ENCODE measurements around the gene SGCE. TPM values are rescaled to one million over a fixed set of nuclear protein-coding genes. Genes with fewer than 3 reads are reported as not detected.

Gene SGCE
- total RNA-seq, 1 experiment from 2014 or later, result 17.4 TPM

DNA sequence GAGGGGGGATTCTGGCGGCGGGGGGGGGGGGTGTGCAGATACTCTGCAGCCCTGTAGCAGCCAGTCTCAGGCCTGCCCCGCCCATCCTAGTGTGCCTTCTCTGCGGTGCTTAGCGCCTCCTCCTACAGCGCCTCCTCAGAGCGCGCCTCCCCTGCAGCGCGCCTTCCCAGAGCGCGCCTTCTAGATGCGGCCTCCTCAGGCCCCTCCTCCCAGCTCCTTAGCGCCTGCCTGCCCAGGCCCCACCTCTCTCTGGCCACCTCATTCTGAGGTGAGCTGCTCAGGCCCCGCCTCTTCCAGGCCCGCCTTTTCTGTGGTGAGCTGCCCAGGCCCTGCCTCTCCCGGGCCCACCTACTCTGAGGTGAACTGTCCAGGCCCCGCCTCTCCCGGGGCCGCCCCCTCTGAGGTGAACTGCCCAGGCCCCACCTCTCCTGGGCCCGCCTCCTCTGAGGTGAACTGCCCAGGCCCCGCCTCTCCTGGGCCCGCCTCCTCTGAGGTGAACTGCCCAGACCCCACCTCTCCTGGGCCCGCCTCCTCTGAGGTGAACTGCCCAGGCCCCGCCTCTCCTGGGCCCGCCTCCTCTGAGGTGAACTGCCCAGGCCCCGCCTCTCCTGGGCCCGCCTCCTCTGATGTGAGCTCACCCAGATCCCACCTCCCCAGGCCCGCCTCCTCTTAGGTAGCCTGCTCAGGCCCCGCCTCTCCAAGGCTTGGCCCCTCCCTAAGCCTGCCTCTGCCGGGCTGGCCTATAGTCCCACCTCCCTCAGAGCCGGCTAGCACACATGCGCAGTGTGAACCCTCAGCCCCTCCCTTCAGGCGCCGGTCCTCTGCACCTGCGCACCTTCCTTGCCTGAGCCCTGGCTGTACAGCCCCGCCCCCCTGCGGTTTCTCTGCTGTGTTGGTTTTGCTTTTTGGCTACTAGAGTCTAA lies 2.1 kb upstream of the SGCE start:
- Histone ChIP-seq H3K27me3 (ENCODE audit: insufficient read depth, low read length) (no peaks in the 10 kb centered on the region), H3K9ac (ENCODE audit: low read length) (no peak overlapping the region), H3K36me3 (ENCODE audit: control insufficient read depth in 1 of 2, insufficient read depth in 2 of 2, low read length in 2 of 2) (no peaks in the 10 kb centered on the region), H3K4me3 (replicated peaks in 1 of 2; ENCODE audit: low read depth in 1 of 2, low read length in 2 of 2) (peak overlapping the region; percentile 46 to 56), H3K9me3 (ENCODE audit: control insufficient read depth in 1 of 2, insufficient read depth in 1 of 2, low read depth in 1 of 2, low read length in 2 of 2) (no peaks in the 10 kb centered on the region), H2AFZ (ENCODE audit: low read depth, low read length, poor library complexity, severe bottlenecking) (peak overlapping the region; percentile 55), H3K4me1 (ENCODE audit: control insufficient read depth in 1 of 2, insufficient read depth in 2 of 2, low read length in 2 of 2) (peaks cover 5 to 21% of the 10 kb centered on the region in 2 experiments; a peak in 2 of 4 replicates), H3K4me2 (ENCODE audit: low read length) (peak overlapping the region; percentile 83), H3K27ac (ENCODE audit: low read depth, low read length) (no peak overlapping the region), H3K79me2 (ENCODE audit: insufficient read depth, low read length) (no peaks in the 10 kb centered on the region; the same call in 1 of the 2 replicates), H3K9me2 (ENCODE audit: insufficient read depth) (no peaks in the 10 kb centered on the region), H4K20me1 (ENCODE audit: insufficient read depth) (no peaks in the 10 kb centered on the region)
- TF ChIP-seq CBX3 (IDR thresholded peaks at IDR 0.05; ENCODE audit: low read depth) (peak; percentile 63), ZNF274 (IDR thresholded peaks at IDR 0.05; ENCODE audit: low read depth, low read length) (no peak), POLR2A (IDR thresholded peaks at IDR 0.05; ENCODE audit: borderline replicate concordance, extremely low read depth, insufficient read depth, insufficient read length) (no peak), POLR2AphosphoS5 (IDR thresholded peaks at IDR 0.05; ENCODE audit: low read depth, low read length) (0 out of 2 replicates have a peak, but pooled peaks have one; percentile 25), CEBPB (IDR thresholded peaks at IDR 0.05; ENCODE audit: low read depth) (no peak), SP1 (IDR thresholded peaks at IDR 0.05; ENCODE audit: low read depth) (peak; percentile 38; the same call in 1 of the 2 replicates)
- TF ChIP-seq, protein P1, sequence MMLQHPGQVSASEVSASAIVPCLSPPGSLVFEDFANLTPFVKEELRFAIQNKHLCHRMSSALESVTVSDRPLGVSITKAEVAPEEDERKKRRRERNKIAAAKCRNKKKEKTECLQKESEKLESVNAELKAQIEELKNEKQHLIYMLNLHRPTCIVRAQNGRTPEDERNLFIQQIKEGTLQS (IDR thresholded peaks at IDR 0.05), result no peak
- TF ChIP-seq, protein P2, sequence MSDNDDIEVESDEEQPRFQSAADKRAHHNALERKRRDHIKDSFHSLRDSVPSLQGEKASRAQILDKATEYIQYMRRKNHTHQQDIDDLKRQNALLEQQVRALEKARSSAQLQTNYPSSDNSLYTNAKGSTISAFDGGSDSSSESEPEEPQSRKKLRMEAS (IDR thresholded peaks at IDR 0.05), result no peak
- ATAC-seq, result peak; percentile 88
- RAD21 ChIA-PET (ENCODE audit: low non-redundant PET in 1 of 2, low total read pairs in 2 of 2, uncharacterized antibody in 2 of 2, unreplicated experiment in 2 of 2), result interaction anchor here in 1 of 2 experiments (0.7 kb wide), 1 partner anchor 208 kb away, joined by 3 read pairs; no protein-coding TSS in a partner anchor
- BruUV-seq (replicated peaks), result no TSS peak
- CTCF ChIA-PET, result interaction anchor here (0.9 to 1.2 kb wide), 2 partner anchors 854 to 1032 kb away, joined by 3 read pairs; no protein-coding TSS in a partner anchor
- POLR2A ChIA-PET, result no interaction called here
- intact Hi-C loops (cut with micrococcal nuclease), result loop anchor here (2.0 to 10.0 kb wide), 5 partner anchors 146 to 817 kb away; no protein-coding TSS in a partner anchor
- DNase-seq (ENCODE audit: low read depth, low spot score), result peak; percentile 92

Data from HCT116 (cell line).